Stimulated activated CD8-positive, alpha-beta memory T cell treated with anti-CD3 and anti-CD28 coated beads, Interleukin-2, amount 100 ng/mL, for 48 hours (primary cell): ENCODE data around the gene SHROOM3.
"Not testable (repeated sequence)": the region's sequence is repeated elsewhere in the genome, so short reads cannot be mapped to it uniquely, and the experiment has no call there.

Experiments used
- DNase-seq, 2 donors: peaks; one replicate each; pipeline ENCODE4 v3.0.0-alpha.2; 2020; ENCODE audit warnings: low read depth in 2 of 2

SHROOM3 gene

DNA sequence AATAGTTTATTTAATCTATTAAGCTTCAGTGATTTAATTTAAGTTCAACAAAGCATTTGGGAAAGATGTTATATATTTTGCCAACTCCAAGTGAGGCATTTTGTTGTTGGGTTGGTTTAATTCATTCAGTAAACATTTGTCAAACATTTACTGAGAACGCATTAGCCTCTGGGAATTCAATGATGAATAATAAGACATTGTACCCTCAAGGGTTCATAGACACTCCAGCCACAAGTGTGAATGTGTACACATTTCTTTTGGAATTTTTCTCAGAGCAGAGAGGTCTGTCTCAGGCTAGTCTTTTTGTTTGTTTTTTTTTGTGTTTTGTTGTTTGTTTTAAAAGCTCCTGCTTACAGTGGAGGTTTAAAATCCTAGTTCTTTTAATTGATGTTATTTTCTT is 259.0 kb downstream of the SHROOM3 start:
- DNase-seq = no peak

DNA sequence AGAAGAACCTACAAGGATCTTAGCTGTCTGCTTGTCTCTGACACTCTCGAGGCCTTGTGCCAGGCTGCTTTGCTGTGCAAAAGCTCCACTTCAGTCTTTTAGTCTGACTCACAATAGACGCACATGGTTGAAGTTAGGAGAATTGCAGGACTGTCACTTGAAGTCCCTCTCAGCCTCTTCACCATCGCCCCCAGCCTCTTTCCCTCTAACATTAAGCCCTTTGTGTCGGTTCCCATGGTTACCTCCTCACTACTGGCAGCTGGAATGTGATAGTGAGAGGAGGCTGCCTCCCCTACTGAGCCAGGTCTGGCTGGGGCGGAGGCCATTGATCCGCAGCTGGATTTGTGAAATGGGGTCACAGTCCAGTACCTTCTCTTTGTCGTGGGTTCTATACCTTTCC is 261.1 kb downstream of the SHROOM3 start:
- no peak for DNase-seq

- DNase-seq = no peak
Observed at GRCh38 chr4:76697129-76697803, 262.2 kb downstream of the SHROOM3 start.

- DNase-seq = no peak
Observed at GRCh38 chr4:76698141-76698540, 263.1 kb downstream of the SHROOM3 start.

GRCh38 chr4:76699751-76700310 is 264.8 kb downstream of the SHROOM3 start:
- no peak for DNase-seq

GRCh38 chr4:76702440-76703122 is 267.6 kb downstream of the SHROOM3 start:
- no peak for DNase-seq

DNA sequence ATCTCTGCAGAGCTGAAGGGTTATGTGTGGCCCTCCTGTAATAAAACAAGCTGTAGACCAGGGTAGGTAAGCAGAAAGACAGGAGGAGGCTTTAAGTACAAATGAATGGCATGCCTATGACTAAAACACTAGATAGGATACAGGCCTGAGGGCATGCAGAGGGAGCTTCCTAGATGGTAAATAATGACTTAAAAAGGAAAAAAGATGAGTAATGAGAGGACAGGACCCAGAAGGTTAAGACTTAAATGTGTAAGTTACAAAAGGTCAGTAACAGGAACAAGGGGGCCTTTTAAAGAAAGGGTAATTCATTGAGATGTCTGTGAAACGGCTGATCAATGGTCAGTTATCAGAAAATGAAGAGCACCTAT is 268.1 kb downstream of the SHROOM3 start:
- no peak for DNase-seq

DNA sequence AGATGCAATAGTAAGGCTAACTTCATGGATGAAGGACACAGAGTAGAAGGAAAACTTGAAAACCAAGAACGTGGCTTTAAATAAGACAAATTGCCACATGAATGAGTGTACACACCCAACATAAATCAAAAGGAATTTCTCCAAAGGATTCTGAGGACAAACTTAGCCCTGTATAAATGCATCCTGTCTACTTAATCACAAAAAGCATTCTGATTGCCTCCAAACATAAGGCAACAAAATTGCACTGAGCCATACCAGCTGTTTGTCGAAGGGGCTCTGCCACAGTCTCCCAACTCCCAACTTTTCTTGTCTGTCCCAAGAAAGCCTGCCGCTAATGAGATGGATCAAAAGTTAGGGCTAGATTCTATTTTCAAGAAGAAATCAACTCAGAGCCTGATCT is 268.6 kb downstream of the SHROOM3 start:
- no peak for DNase-seq

DNA sequence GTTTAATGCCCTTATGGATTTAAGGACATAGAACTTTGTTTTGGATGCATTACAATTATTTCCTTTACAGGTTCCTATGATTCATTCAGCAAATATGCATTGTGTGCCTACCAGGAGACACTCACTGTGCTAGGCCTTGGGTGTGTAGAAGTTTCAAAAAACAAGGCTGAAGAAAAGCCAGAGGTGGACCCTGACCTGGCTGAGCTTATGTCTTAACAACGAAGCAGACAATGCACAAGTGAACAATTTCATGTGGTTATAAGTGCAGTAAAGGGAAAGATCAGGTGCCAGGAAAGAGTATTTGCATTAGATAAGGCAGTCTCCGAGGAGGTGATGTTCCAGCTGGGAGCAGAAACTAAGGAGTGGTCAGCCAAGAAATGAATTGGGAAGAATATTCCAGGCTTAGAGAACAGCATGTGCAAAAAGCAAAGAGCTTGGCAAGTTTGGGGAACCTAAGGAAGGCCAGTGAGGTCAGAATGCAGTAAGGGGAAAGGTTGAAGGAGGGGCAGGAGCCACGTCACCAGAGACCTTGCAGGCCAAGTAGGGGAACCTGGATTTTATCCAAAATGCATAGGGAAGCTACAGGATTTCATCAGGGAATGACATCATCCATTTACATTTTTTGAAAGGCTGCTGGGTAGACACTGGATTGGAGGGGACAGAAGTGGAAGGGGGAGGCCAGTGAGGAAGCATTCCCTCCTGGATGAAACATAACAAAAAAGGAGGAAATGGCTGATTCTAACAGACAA is 269.3 kb downstream of the SHROOM3 start:
- DNase-seq = no peak

DNA sequence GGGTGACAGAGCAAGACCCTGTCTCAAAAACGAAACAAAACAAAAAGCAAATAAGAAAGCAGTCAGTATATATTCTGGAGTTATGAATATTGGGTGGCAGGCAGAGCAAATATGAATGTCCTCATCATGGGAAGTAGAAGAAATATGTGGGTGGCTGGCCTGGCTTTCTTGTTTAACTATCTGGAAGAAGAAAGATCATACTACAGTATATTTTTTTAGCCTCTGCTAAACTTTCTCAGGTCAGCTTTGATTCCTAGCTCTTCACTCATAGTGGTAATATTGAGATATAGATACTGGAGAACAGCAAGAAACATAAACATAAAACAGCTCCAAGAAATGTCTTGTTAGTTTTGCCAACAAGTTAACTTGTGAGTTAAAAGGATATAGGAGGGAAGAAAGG is 270.4 kb downstream of the SHROOM3 start:
- DNase-seq = no peak

GRCh38 chr4:76706581-76706980 is 271.6 kb downstream of the SHROOM3 start:
- no peak for DNase-seq

DNA sequence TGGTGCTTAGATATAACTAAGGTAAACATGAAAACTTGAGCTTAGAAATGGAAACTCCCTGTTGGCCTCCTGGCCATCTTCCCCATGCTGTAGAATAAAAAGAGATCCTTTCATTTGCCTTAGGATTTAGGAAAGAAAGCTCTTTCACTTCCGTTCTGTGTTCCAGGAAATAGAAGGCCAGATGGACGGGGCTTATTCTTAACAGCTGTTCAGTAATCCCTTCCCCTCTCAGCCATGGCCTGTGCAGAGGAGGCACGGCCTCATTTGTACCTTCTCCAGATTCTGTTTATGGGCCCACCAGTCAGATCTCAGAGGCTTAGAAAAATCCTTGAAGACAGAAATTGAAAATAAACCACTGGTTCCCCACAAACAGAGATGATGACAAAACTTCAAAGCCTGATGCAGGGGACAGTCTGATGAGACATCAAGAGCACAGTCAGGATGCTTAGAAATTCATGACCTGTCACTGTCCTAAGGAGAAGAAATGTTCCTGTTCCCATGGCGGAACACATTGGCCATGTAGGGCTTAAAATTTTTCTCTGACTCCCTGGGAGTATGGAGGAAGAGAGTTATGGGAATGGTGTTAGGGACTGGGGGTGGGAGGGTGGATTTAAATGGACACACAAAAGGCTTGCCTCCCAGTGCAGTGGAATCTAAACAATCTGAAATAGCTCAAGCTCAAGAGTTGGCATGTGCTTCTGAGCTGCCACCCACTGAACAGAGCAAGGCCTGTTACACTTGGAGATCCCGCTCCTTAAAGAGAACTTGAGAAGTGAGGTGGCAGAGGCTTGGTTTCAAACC is 274.1 kb downstream of the SHROOM3 start:
- DNase-seq = no peak

GRCh38 chr4:76709772-76710090 is 274.7 kb downstream of the SHROOM3 start:
- no peak for DNase-seq

DNA sequence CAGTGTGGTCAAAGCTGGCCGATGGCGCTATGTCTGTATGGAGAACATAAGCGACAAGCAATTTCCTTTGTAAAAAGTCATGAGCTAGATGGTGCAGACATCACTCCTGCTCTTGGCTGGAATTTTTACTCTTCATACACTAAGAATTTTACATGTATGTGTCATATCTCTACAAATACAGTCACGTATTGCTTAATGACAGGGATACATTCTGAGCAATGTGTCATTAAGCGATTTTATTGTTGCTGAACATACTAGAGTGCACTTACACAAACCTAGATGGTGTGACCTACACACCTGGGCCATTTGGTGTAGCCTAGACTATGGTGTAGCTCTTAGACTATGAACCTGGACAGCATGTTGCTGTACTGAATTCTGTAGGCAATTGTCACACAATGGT is 277.5 kb downstream of the SHROOM3 start:
- DNase-seq = no peak

DNA sequence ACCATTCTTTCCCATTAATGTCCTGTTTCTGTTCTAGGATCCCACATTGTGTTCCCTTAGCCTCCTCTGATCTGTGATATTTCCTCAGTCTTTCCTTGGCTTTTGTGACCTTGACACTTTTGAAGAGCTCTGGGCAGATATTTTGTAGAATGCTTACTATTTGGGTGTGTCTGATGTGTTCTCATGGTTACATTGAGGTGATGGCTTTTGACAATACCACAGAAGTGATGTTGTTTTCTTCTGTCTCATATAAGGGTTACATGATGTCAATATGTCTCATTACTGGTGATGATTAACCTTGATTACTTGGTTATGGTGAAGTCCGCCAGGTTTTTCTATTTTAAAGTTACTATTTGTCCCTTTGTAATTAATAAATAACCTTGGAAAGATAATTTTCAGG is 279.2 kb downstream of the SHROOM3 start:
- DNase-seq = no peak

DNA sequence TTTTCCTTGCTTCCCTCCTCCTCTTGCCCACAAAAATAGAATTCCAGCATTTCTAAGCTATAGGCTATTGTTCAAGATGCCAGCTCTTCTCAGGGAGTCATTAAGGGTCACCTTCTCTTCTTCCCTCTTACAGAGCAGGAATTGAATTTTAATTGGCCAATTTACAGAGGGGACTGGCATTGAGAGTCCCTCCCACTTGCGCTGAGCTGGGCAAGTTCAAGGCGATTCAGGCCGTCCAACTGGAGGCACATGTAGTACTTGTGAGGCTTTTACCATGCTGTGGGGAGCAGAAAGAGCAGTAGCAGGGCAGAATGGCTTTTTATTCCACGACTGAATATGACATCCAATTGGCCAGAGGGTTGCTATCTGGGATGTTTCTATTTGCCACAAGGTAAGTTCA is 281.0 kb downstream of the SHROOM3 start:
- no peak for DNase-seq

- DNase-seq = no peak
Observed at GRCh38 chr4:76716658-76717057, 281.6 kb downstream of the SHROOM3 start.

DNA sequence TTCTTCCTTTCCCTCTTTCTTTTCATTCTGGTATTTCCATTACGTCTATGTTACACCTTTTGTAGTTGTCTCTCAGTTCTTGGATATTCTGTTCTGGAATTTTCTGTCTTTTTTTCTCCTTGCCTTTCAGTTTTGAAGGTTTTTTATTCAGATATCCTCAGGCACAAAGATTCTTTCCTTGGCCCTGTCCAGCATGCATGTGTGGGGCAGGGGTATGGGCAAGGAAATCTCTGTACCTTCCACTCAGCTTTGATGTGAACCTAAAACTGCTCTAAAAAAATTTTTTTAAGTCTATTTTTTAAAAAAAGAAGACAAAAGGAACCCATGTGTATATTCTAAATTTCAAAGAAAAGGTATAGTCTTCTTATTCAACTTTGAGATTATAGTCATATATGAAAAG is 282.4 kb downstream of the SHROOM3 start:
- DNase-seq = no peak

DNA sequence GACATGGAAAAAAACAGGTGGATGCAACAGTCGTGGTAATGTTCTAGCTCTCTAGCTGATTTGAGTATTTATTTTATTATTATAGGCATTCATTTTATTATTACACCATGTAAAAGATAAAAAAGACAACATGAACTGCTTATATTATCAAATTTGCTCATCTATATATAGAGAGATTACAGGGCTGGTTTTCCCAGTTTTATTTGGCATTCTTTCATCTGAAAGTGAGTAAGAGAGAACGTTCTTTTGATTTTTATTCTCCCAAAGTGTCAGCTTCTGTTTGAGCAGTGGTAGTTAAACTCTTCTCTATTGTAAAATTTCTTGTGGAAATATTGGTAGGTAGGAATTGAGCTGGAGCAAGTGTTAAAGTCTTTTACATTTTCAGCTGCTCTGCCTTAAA is 283.0 kb downstream of the SHROOM3 start:
- DNase-seq = no peak

- DNase-seq = no peak
Observed at GRCh38 chr4:76718831-76719230, 283.8 kb downstream of the SHROOM3 start.

- no peak for DNase-seq
Observed at GRCh38 chr4:76720121-76720520, 285.1 kb downstream of the SHROOM3 start.

DNA sequence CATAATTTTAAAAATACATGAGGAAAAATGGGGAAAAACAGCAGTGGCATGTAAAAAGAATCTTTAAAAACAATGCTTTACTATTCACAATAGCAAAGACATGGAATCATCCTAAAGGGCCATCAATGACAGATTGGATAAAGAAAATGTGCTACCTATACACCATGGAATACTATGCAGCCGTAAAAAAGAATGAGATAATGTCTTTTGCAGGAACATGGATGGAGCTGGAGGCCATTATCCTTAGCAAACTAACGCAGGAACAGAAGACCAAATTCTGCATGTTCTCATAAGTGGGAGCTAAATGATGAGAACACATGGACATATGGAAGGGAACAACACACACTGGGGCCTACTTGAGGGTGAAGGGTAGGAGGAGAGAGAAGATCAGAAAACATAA is 287.1 kb downstream of the SHROOM3 start:
- not testable (repeated sequence) for DNase-seq
